Measurements from ENCODE around the gene ARHGEF40.
A peak's percentile ranks its signal among the peaks of the same experiment; 100 is the strongest.

The ARHGEF40 gene

GRCh38 chr14:21098892-21099595 is 28.9 kb downstream of the ARHGEF40 start:
- no peak for DNase-seq

DNA sequence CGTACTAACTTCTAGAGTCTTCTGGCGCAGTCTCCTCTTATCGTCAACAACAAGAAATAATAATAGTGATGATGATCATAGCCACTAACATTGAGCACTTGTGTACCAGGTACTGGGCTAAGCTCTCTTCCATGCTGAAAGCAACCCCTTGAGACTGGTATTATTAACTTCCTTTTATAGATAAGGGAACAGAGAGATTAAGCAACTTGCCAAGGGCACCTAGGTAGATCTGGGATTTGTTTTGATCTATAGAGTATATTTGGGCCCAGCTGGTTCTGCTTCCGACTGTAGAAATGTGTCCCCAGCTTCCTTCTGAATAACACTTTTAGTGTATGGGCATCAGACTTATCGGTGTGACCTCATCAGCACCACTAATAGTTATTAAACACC is 29.5 kb downstream of the ARHGEF40 start:
- no peak for DNase-seq

DNA sequence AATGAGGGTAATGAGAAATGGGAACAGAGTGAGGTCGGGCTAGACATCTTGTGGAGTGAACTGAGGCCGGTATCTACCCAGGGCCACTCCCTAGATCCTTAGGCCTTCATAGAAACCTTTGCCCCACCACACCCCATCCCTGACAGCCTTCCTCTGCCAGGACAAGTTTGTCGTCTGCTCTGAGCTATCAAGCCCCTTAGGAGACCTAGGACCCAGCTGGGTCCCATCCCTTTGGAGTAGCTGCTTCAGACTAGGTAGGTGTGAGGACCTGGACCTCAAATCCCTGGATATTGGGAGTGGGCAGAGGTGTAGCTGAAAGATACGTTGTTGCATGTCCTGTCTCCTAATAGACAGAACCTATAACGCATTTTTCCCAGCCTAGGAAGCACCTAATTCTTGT is 30.8 kb downstream of the ARHGEF40 start, which contains the start of gene TMEM253:
TSS of gene TMEM253 (plus strand) at position 136 of the 400 bp plus-strand sequence. CDS start 278 bp downstream, outside the sequence.
- DNase-seq: no peak

DNA sequence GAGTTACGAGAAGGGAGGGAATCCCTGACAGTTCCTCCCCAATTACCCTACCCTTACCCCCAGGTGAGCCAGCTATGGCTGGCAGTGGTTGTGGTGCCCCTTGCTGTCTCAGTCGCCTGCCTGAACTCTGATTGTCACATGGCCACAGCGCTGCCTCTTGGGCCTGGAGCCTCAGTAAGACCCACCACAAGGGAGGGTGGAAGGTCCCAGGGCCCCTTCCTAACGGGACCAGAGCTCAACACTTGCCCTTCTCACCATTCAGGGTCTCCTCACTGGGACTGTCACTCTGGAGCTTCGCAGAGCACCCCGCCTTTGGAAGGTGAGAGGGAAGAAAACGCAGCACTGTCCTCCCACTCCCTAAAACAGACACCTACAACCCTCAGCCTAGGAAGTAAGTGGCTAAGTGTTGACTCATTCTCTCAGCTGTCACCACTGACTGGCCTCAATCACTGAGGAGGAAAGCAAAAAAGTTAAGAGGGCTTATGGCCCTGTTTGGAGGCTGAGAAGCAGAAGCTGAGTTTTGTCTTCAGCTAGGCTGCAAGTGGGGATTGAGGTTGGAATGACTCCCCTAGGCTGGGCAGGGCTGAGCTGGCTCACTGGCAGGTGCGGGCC is 31.8 kb downstream of the ARHGEF40 start:
- DNase-seq: no peak

GRCh38 chr14:21102521-21103410 is 32.7 kb downstream of the ARHGEF40 start:
- no peak for DNase-seq

DNA sequence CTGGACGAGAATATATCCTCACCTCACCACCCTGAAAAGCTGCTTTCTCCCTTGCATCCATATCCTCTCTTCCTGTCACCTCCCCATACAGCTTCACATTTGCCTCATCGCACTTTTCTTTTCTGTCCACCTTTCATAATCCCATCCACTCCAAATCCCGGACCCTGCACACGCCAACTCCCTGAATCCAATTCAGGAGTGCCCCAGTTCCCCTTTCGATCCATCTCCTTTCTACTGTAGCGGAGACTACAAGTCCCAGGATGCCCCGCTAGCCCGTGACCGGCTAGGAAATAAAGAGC is 33.3 kb downstream of the ARHGEF40 start:
- DNase-seq: no peak

DNA sequence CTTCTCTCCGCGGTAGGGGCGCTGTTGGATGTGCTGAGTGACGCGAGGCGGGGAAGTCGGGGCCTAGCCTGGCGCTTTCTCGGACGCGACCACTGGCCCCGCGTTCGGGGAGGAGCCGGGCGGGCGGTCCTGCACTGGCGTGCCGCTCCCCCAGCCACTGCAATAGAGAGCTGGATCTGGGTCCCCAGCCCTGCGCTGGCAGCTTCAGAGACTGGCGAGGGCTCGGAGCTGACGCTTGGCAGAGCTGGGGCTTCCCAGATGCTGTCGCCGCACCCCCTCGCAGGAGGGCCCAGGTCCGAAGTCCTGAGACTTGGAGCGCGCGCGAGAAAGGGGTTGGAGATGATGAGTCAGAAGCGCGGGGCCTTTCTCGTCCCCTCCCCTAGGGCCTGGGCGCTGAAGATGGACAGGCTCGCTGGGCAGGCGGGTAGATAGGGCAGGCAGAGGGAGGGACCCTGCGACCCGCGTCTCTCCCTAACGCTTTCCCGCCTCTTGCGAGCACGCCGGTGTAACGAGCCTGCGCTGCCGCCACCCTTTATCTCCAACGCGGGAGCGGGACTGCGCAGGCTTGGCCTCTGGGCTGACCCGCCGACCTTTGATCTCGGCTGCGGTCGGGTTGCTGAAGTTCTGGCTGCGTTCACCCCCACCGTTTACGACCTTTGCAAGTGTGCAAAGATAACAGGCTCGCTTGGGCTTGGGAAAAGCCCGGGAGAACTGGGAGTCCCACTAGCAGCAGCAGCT is 33.8 kb downstream of the ARHGEF40 start:
- DNase-seq: peak; percentile 96

- peak; percentile 80 for DNase-seq
Observed at GRCh38 chr14:21104448-21105060, 34.5 kb downstream of the ARHGEF40 start.

- no peak for DNase-seq
Observed at GRCh38 chr14:21105095-21105494, 35.0 kb downstream of the ARHGEF40 start.

DNA sequence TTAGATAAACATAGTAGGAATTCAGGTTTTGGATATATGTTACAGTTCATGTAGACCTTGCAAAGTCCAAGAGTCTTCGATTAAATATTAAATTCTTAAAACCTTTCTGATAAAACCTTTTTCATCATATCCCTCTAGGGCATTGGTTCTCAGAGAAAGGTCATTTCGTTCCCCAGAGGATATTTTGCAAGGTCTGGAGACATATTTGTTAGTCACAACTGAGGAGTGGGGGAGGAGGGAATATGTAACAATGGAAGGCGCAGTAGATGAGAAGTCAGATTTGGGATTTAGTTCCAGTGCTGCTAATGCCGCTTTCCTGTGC is 36.0 kb downstream of the ARHGEF40 start:
- DNase-seq: peak; percentile 15

DNA sequence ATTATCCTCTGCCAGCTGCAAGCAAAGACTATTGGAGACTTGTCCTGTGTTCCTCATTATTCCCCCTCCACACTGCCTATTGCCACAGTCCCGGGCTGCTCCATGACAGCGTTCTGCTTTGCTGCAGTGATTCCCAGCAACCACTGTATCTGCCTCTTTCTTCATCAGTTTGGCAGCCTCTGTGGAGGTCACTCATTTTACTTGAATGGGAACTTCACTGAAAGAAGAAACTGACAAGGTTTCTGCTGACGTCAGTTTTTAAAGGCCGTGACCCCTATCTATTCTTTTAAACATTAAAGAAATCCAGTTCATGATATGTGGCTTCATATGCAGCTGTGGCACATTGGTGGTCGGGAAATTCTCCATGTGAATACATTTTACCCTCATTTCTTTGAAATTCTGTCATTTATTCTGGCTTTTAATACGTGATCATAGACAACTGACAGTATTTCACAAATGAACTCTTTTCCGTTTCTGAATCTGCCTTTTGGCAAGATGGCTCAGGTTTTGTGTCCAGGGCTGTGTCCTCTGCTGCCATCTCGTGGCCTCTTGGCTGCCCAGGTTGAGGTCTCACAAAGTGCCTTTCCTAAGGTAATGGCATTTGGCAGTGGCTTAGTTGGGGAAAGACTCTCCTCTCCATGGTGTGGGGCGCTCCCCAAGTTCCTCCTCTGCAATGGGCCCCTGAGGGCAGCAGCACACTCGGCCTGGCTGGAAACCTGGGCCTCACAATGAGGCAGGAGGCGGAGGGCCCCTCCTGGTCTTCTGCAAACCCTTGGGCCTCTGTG is 36.6 kb downstream of the ARHGEF40 start:
- DNase-seq: peak; percentile 69

DNA sequence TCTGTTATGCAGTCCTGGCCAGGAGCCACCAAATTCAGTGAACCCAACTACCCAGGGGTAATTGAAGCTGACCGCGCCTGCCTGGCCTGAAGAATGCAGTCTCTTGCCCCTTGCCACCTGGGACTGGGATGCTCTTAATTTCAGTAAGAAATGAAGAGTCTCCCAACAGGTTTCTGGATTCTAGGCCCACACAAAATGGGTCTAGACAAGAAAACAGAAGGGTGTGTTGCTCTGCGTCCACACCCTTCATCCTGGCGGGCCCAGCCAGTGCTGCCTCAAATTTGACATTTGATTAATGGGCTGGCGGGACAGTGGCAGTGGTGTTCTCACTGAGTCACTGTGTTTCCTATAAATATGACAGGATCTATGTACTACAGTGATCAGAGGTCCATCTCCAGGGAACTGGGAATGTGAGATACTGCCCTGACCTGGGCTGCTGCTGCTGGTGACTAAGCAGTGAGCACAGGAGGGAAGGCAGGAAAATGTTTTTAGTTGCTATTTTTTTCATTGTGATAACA is 37.2 kb downstream of the ARHGEF40 start:
- DNase-seq: peak; percentile 41

GRCh38 chr14:21108791-21109190 is 38.7 kb downstream of the ARHGEF40 start:
- no peak for DNase-seq

GRCh38 chr14:21109377-21110138 is 39.5 kb downstream of the ARHGEF40 start:
- DNase-seq: no peak

DNA sequence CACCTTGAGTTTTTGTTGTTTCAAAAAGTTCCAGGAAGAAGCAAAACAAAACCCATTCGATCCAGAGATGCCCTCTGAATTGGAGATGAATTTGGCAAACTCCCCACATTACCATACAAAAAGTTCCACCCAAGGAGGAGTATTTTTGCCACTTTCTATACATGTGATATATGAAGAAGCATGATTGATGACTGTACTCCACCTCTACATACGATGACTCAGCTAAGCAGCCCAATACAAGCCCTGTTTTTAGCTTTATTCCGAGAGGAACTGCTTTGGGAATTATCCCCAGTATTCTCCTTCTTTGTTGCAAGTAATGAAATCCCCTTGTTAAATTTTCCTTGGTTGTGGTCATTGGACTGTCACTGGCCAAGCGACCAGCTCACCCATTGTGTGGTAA is 42.2 kb downstream of the ARHGEF40 start:
- no peak for DNase-seq

- no peak for DNase-seq
Observed at GRCh38 chr14:21113369-21113768, 43.3 kb downstream of the ARHGEF40 start.

DNA sequence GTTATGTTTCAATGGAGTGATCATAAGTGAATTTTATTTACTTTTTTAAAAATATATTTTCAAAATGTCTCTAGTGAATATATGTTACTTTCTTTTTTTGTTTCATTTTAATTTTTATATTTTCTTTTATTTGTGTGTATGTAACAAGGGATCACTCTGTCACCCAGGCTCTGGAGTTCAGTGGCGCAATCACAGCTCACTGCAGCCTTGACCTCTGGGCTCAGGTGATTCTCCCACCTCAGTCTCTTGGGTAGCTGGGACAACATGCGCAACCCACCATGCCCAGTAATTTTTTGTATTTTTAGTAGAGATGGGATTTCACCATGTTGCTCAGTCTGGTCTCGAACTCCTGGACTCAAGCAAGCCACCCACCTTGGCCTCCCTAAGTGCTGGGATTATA is 48.8 kb downstream of the ARHGEF40 start:
- DNase-seq: no peak

- no peak for DNase-seq
Observed at GRCh38 chr14:21120686-21121085, 50.6 kb downstream of the ARHGEF40 start.

- no peak for DNase-seq
Observed at GRCh38 chr14:21121122-21121521, 51.0 kb downstream of the ARHGEF40 start.

- DNase-seq: no peak
Observed at GRCh38 chr14:21123429-21123828, 53.3 kb downstream of the ARHGEF40 start.

DNA sequence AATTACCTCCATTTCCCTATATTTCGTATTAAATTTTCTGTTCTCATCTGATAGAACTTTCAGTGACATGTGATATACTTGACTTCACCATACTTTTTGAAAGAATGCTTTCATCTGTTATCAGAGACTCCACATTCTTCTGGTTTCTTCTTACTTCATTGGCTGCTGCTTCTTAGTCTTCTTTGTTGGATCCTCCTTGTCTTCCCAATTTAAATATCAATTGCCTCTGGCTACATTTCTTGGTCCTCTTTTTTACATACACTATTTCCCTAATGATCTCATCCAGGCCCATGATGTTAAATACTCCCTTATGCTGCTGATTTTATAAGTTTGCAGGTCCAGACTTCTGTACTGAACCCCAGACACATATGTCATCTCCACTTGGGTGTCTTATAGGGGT is 63.8 kb downstream of the ARHGEF40 start:
- no peak for DNase-seq

All from fibroblast of skin of right quadriceps (primary cell).